Measurements from ENCODE around the gene OR13C5. TPM values are rescaled to one million over a fixed set of nuclear protein-coding genes. Genes with fewer than 3 reads are reported as not detected.

Gene OR13C5
- total RNA-seq, 1 experiment from 2014 or later, result not detected

- DNase-seq (ENCODE audit: low read depth, low spot score) (no peak), ATAC-seq (no peak)
- Histone ChIP-seq H3K27ac (ENCODE audit: low read depth, low read length) (no peak within 1 kb of the TSS), H3K4me2 (ENCODE audit: low read length) (no peak within 1 kb of the TSS), H4K20me1 (ENCODE audit: insufficient read depth) (no peaks in the 10 kb centered on the region), H3K9ac (ENCODE audit: low read length) (no peak within 1 kb of the TSS), H3K4me3 (replicated peaks in 1 of 2; ENCODE audit: low read depth in 1 of 2, low read length in 2 of 2) (no peak within 1 kb of the TSS), H3K9me3 (ENCODE audit: control insufficient read depth in 1 of 2, insufficient read depth in 1 of 2, low read depth in 1 of 2, low read length in 2 of 2) (no peaks in the 10 kb centered on the region), H2AFZ (ENCODE audit: low read depth, low read length, poor library complexity, severe bottlenecking) (no peak within 1 kb of the TSS), H3K79me2 (ENCODE audit: insufficient read depth, low read length) (no peaks in the 10 kb centered on the region), H3K4me1 (ENCODE audit: control insufficient read depth in 1 of 2, insufficient read depth in 2 of 2, low read length in 2 of 2) (no peaks in the 10 kb centered on the region), H3K27me3 (ENCODE audit: insufficient read depth, low read length) (no peaks in the 10 kb centered on the region), H3K36me3 (ENCODE audit: control insufficient read depth in 1 of 2, insufficient read depth in 2 of 2, low read length in 2 of 2) (no peaks in the 10 kb centered on the region), H3K9me2 (ENCODE audit: insufficient read depth) (no peaks in the 10 kb centered on the region)
- intact Hi-C loops (cut with micrococcal nuclease), result no loop called here
- no TSS peak for BruUV-seq (replicated peaks)
- ChIA-PET POLR2A (no interaction called here), CTCF (no interaction called here), RAD21 (ENCODE audit: low non-redundant PET in 1 of 2, low total read pairs in 2 of 2, uncharacterized antibody in 2 of 2, unreplicated experiment in 2 of 2) (no interaction called here)
- no peak for TF ChIP-seq JUND (IDR thresholded peaks at IDR 0.05)
- no peak for TF ChIP-seq ATF3 (IDR thresholded peaks at IDR 0.05)
These were observed 30.3 kb downstream of the OR13C5 start, which contains the start of gene OR13C8 for GRCh38 chr9:104568868-104569267. Gene OR13C8, plus strand, starts transcription at chr9:104569168. Its CDS starts 0 bp downstream, at chr9:104569168.

DNA sequence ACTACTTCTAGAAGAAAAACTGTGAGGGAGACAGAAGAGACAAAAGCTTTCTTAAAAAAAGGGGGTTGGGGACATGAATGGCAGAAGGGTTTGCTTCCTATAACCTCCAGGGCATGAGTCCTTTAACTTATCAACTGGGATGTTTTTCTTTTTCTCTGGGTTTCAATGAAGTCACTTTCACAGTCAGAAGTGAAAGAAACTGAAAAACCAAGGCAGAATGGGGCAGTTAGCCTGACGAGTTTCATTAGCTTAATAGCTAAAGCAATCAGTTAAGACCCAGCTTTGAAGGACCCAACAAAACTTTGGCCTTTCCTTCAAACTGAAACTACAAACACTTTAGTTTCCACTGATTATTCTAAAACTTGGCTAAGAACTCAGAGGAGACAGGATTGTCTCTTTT is 34.9 kb downstream of the OR13C5 start:
- POLR2A ChIA-PET, result no interaction called here
- Histone ChIP-seq H3K27ac (ENCODE audit: low read depth, low read length) (no peak overlapping the region), H4K20me1 (ENCODE audit: insufficient read depth) (no peaks in the 10 kb centered on the region), H3K27me3 (ENCODE audit: insufficient read depth, low read length) (no peaks in the 10 kb centered on the region), H3K4me1 (ENCODE audit: control insufficient read depth in 1 of 2, insufficient read depth in 2 of 2, low read length in 2 of 2) (no peaks in the 10 kb centered on the region), H3K9me3 (ENCODE audit: control insufficient read depth in 1 of 2, insufficient read depth in 1 of 2, low read depth in 1 of 2, low read length in 2 of 2) (no peaks in the 10 kb centered on the region), H3K79me2 (ENCODE audit: insufficient read depth, low read length) (no peaks in the 10 kb centered on the region), H2AFZ (ENCODE audit: low read depth, low read length, poor library complexity, severe bottlenecking) (no peak overlapping the region), H3K9me2 (ENCODE audit: insufficient read depth) (no peaks in the 10 kb centered on the region), H3K36me3 (ENCODE audit: control insufficient read depth in 1 of 2, insufficient read depth in 2 of 2, low read length in 2 of 2) (no peaks in the 10 kb centered on the region), H3K4me2 (ENCODE audit: low read length) (no peak overlapping the region), H3K9ac (ENCODE audit: low read length) (no peak overlapping the region), H3K4me3 (replicated peaks in 1 of 2; ENCODE audit: low read depth in 1 of 2, low read length in 2 of 2) (no peak overlapping the region)
- no TSS peak for BruUV-seq (replicated peaks)
- RAD21 ChIA-PET (ENCODE audit: low non-redundant PET in 1 of 2, low total read pairs in 2 of 2, uncharacterized antibody in 2 of 2, unreplicated experiment in 2 of 2), result no interaction called here
- no peak for DNase-seq (ENCODE audit: low read depth, low spot score)
- no peak for ATAC-seq
- intact Hi-C loops (cut with micrococcal nuclease), result no loop called here
- CTCF ChIA-PET, result no interaction called here
- TF ChIP-seq MAX (IDR thresholded peaks at IDR 0.05), result no peak
- TF ChIP-seq ZNF274 (IDR thresholded peaks at IDR 0.05; ENCODE audit: low read depth, low read length), result no peak
- no peak for TF ChIP-seq EZH2 (IDR thresholded peaks at IDR 0.05)
- TF ChIP-seq EZH2phosphoT487 (IDR thresholded peaks at IDR 0.05; ENCODE audit: borderline replicate concordance), result no peak
- no peak for TF ChIP-seq ATF3 (IDR thresholded peaks at IDR 0.05)
- TF ChIP-seq, protein P1, sequence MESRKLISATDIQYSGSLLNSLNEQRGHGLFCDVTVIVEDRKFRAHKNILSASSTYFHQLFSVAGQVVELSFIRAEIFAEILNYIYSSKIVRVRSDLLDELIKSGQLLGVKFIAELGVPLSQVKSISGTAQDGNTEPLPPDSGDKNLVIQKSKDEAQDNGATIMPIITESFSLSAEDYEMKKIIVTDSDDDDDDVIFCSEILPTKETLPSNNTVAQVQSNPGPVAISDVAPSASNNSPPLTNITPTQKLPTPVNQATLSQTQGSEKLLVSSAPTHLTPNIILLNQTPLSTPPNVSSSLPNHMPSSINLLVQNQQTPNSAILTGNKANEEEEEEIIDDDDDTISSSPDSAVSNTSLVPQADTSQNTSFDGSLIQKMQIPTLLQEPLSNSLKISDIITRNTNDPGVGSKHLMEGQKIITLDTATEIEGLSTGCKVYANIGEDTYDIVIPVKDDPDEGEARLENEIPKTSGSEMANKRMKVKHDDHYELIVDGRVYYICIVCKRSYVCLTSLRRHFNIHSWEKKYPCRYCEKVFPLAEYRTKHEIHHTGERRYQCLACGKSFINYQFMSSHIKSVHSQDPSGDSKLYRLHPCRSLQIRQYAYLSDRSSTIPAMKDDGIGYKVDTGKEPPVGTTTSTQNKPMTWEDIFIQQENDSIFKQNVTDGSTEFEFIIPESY (IDR thresholded peaks at IDR 0.05; ENCODE audit: extremely low read depth, insufficient replicate concordance, low read length), result no peak
- TF ChIP-seq TCF7L2 (IDR thresholded peaks at IDR 0.05; ENCODE audit: borderline replicate concordance, extremely low read depth, insufficient read depth, insufficient read length), result no peak
- TF ChIP-seq POLR2AphosphoS5 (IDR thresholded peaks at IDR 0.05; ENCODE audit: low read depth, low read length), result no peak
- no peak for TF ChIP-seq ZFX (IDR thresholded peaks at IDR 0.05)
- TF ChIP-seq CBX3 (IDR thresholded peaks at IDR 0.05; ENCODE audit: low read depth), result no peak
- TF ChIP-seq CEBPB (IDR thresholded peaks at IDR 0.05; ENCODE audit: low read depth), result no peak
- TF ChIP-seq, protein P2, sequence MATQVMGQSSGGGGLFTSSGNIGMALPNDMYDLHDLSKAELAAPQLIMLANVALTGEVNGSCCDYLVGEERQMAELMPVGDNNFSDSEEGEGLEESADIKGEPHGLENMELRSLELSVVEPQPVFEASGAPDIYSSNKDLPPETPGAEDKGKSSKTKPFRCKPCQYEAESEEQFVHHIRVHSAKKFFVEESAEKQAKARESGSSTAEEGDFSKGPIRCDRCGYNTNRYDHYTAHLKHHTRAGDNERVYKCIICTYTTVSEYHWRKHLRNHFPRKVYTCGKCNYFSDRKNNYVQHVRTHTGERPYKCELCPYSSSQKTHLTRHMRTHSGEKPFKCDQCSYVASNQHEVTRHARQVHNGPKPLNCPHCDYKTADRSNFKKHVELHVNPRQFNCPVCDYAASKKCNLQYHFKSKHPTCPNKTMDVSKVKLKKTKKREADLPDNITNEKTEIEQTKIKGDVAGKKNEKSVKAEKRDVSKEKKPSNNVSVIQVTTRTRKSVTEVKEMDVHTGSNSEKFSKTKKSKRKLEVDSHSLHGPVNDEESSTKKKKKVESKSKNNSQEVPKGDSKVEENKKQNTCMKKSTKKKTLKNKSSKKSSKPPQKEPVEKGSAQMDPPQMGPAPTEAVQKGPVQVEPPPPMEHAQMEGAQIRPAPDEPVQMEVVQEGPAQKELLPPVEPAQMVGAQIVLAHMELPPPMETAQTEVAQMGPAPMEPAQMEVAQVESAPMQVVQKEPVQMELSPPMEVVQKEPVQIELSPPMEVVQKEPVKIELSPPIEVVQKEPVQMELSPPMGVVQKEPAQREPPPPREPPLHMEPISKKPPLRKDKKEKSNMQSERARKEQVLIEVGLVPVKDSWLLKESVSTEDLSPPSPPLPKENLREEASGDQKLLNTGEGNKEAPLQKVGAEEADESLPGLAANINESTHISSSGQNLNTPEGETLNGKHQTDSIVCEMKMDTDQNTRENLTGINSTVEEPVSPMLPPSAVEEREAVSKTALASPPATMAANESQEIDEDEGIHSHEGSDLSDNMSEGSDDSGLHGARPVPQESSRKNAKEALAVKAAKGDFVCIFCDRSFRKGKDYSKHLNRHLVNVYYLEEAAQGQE (IDR thresholded peaks at IDR 0.05; ENCODE audit: low read depth), result no peak
- no peak for TF ChIP-seq JUND (IDR thresholded peaks at IDR 0.05)
- no peak for TF ChIP-seq POLR2A (IDR thresholded peaks at IDR 0.05; ENCODE audit: borderline replicate concordance, extremely low read depth, insufficient read depth, insufficient read length)
- no peak for TF ChIP-seq YY1 (IDR thresholded peaks at IDR 0.05; ENCODE audit: extremely low read depth, insufficient replicate concordance, low read depth, low read length)
